ENCODE data around the gene FIGLA.
"Not testable (repeated sequence)": the region's sequence is repeated elsewhere in the genome, so short reads cannot be mapped to it uniquely, and the experiment has no call there.

The FIGLA gene

DNA sequence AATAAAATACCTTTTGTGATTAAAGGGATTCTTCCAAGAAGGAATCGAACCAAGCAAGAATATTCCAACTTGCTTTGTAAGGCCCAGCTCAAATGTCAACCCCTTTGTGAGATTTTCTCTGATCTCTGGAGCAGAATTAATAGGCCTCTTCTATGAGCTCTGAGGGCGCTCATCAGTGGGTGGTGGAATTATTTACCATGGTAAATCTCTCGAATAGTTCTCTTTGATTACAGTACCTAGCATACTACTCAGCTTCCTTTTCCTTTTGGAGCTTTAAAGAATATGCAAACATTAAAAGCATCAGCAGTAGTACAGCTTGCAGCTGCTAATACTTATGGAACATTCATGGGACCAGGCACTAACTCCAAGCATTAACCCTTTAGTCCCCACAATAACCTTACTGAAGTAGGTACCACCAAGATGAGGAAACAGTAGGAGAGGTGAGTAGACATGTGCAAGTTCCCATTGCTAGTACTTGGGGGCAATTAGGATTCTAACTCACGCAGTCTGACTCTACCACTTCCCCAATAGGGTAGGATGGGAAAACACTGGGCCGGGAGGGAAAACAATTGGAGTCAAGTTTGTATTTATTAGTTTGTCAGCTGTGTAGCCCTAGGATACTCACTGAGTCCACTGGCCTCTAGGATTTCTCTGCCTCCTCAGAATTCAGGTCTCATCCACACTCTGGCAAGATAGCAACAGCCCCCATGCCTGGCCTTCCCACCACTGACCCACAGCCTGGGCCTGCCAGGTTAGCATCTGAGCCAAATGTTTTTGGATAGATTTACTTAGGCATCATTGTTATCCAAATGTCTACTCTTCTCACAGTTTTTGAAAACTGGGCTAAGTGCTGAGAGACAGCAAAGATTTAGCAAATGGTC, 44.1 kb downstream of the FIGLA start:
- no peak for DNase-seq (ENCODE audit: low read depth in 2 of 2)

GRCh38 chr2:70745276-70745825, 45.1 kb downstream of the FIGLA start:
- DNase-seq (ENCODE audit: low read depth in 2 of 2) = no peak

DNA sequence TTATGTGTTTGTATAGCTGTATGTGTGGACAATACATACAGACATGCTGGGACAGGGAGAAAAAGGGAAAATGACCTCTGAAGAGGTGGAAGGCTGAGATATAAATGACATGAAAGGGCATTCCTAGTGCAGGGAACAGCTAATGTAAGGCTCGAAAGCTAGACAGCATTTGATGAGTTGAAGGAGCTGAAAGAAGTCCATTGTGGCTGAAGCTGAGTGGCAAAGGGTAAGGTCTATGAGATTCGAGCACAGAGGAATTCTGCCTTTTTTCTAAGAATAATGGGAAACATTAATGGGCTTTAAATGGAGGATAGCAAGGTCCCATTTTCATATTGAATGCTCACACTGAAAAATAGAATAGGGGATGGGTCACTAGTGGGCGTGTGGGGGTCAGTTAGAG, 46.0 kb downstream of the FIGLA start:
- no peak for DNase-seq (ENCODE audit: low read depth in 2 of 2)

DNA sequence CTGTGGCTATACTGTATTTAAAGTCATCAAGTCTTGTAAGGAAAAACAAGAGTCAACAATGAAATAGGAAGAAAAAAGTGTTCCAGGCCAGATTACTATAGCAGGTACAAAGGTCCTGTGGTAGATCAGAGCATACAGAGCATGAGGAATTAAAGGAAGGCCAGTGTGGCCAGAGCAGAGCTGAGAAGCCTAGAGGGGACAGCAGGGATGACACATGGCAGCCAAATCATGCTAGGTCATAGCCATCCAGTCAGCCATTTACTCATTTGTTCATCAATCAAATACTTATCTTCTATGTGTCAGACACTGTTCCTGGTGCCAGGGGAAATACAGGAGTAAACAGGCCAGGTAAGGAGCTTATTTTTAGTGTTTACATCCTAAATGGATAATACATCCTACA, 46.8 kb downstream of the FIGLA start:
- DNase-seq (ENCODE audit: low read depth in 2 of 2) = no peak

DNA sequence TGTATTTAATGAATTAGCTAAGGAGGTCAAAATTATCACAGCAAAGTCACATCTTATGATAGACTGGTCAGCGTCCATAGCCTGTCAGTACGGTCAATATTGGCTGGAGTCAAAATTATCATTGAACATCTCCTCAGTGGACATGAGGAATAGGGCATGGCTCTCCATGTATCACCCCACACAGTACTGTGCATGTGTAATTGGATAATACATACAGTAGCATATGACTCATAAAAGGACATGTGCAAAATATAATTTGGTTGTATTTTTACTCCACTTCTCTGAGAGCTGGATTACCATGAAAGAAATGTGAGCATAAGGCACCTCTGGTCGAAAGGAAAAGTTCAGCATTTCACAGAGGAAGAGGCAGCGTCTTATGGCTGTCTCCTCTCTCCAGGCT, 47.4 kb downstream of the FIGLA start:
- DNase-seq (ENCODE audit: low read depth in 2 of 2) = no peak

DNA sequence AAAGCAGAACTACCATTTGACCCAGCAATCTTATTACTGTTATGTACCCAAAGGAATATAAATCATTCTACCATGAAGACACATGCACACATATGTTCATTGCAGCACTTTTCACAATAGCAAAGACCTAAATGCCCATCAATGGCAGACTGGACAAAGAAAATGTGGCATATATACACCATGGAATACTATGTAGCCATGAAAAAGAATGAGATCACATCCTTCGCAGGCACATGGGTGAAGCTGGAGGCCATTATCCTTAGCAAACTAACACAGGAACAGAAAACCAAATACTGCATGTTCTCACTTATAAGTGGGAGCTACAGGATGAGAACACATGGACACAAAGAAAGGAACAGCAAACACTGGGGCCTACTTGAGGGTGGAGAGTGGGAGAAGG, 51.0 kb downstream of the FIGLA start:
- DNase-seq (ENCODE audit: low read depth in 2 of 2) = not testable (repeated sequence)

GRCh38 chr2:70738159-70738558, 52.3 kb downstream of the FIGLA start:
- DNase-seq (ENCODE audit: low read depth in 2 of 2) = no peak

DNA sequence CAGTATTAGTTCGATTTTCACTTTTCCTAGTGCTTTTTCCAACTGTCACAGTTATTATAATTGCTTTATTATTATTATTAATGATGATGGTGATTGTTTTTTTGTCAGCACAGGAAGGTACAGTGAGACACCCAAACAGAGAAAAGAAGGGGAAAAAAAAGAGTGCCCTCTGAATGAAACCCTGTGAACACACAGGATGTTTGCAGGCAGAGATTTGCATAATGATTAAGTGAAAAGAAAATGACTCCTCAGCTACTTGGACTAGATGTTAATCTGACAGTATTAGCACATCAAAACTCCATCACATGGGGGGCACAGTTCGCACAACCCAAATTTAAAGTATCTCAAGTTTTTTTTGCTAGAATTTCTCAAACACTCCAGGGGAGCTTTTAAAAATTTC, 55.4 kb downstream of the FIGLA start:
- no peak for DNase-seq (ENCODE audit: low read depth in 2 of 2)

- no peak for DNase-seq (ENCODE audit: low read depth in 2 of 2)
Observed at GRCh38 chr2:70733646-70734180, 56.7 kb downstream of the FIGLA start.

DNA sequence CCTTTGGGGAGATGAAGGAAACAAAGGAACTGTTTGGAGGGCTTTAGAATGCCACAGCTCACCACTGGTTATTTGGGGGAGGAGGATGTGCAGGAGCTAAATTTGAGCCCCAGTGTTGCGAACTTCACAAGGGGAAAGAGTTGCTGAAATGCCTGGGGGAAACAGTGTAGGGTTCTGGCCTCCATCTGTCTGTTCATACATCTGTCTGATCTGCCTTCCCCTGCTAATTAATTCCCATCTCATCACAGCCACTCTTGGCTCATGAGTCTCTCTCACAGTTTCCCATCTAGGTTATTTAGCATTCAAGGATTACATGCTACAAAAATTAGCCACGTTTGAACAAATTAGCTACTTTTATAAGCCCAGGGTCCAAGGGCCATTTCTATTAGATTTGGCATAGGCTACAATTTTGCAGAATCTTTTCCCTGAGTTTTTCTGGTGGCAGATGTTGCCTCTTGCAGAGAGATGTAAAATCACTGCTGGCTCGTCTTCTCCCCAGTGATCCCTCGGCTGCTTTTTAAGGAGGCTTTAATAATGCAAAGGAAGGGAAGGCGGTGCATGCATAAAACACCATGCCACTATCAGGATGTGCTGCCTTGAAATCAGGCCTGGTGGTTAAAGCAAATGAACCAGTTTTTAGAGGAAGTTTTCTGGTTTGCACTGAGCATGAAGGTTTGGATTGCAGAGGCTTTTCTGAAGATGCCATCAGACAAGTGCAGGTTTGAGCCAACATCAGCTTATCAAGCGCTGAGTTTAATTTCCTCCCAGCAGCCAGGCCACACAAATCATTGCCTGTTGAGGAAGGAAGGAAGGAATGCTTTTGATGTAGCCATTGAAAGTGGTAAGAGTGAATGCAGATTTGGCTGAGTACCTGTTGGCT, 57.4 kb downstream of the FIGLA start:
- DNase-seq (ENCODE audit: low read depth in 2 of 2) = no peak

DNA sequence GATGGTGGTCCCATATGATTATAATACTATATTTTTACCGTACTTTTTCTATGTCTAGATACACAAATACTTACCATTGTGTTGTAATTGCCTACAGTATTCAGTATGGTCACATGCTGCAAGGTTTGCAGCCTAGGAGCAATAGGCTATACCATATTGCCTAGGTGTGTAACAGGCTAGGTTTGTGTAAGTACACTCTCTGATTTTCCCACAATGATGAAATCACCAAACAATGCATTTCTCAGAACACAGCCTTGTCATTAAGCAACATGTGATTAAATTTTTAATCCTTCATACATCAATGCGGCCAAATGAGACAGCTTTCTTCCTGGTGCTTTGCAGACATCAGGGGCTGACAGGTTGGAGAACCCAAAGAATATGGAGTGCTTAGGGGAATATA, 59.7 kb downstream of the FIGLA start:
- DNase-seq (ENCODE audit: low read depth in 2 of 2) = no peak

DNA sequence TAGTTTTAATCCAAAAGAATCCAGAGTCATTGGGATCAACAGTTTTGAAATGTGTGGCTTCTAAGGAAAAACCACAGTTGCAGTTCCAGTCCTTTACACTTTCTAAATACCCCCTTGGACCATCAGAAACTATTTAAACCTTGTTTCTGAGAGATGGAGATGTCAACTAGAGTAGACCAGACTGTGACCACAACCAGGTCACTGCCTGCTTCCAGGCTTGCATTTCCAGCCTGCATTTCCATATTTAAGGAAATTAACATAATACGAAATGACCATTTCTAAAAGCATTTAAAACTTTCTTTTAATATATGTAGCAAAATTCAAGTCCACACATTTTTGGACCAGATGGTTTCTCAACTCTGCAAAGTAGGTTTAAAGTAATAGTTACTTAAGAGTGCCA, 60.8 kb downstream of the FIGLA start:
- DNase-seq (ENCODE audit: low read depth in 2 of 2) = no peak

GRCh38 chr2:70728128-70728527, 62.3 kb downstream of the FIGLA start:
- no peak for DNase-seq (ENCODE audit: low read depth in 2 of 2)

Data from stimulated activated CD4-positive, alpha-beta T cell treated with anti-CD3 and anti-CD28 coated beads, Interleukin-12 subunit alpha, Interleukin-12 subunit beta, amount 100 ng/mL, for 24 hours (primary cell).